GM12864 (cell line): Measurements from ENCODE around the gene TNNI3K.

ENCODE experiments used
- DNase-seq: peaks from one replicate; pipeline ENCODE4 v3.0.0-alpha.2; 2011; ENCODE audit warnings: low read depth
- H3K4me3 ChIP-seq: 2 replicates; pipeline ENCODE4 v1.5.1; 2011; ENCODE audit warnings: mild to moderate bottlenecking, low read depth, low read length, control low read depth
- TF ChIP-seq, protein P1 (sequence below): IDR thresholded peaks from 2 replicates; pipeline ENCODE4 v1.5.1; 2011; ENCODE audit warnings: low read depth, mild to moderate bottlenecking, moderate library complexity, low read length, control low read depth, inconsistent platforms; ENCODE audit errors: missing control alignments

TNNI3K gene

DNA sequence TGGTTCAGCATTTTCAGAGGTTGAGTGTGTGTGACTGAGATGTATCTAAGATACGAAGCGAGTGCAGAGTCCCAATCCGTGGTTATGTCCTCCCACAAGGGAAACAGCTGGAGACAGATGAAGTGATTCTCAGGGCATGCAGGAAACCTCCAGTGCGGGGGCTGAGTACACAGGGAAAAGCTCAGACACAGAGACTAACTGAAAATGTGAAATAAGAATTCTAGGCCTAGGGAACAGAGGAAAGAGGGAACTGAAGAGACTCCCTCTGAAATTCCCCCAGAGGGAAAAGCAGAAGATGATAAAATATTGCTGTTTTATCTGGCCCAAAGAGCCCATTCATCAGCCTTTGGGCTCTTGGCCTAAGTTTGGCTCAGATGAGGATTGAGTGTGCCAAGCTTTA lies 160.4 kb downstream of the TNNI3K start:
- no peak for DNase-seq

DNA sequence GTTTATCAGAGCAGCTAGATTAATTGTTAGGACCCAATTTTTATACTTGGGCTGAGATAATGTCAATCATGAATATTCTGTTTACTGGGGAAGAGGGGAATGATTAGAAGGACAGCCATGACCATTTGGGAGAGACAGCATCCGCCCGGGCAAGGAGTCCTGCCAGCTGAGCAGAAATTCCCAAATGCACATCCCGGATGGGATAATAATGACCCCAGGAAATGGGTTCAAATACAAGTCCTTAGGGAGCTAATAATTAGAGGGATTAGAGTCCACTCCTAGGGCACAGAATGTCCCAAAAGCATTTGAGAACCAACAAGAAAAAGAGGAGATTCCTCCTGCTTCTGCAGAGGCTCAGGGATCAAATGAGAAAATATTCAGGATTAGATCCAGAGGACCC lies 161.3 kb downstream of the TNNI3K start:
- H3K4me3 ChIP-seq, result no peak overlapping the region
- TF ChIP-seq, protein P1, sequence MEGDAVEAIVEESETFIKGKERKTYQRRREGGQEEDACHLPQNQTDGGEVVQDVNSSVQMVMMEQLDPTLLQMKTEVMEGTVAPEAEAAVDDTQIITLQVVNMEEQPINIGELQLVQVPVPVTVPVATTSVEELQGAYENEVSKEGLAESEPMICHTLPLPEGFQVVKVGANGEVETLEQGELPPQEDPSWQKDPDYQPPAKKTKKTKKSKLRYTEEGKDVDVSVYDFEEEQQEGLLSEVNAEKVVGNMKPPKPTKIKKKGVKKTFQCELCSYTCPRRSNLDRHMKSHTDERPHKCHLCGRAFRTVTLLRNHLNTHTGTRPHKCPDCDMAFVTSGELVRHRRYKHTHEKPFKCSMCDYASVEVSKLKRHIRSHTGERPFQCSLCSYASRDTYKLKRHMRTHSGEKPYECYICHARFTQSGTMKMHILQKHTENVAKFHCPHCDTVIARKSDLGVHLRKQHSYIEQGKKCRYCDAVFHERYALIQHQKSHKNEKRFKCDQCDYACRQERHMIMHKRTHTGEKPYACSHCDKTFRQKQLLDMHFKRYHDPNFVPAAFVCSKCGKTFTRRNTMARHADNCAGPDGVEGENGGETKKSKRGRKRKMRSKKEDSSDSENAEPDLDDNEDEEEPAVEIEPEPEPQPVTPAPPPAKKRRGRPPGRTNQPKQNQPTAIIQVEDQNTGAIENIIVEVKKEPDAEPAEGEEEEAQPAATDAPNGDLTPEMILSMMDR, result no peak
- no peak for DNase-seq

More for the DNA sequence above, 160.4 kb downstream of the TNNI3K start:
- H3K4me3 ChIP-seq, result no peak overlapping the region
- TF ChIP-seq, protein P1, result no peak

DNA sequence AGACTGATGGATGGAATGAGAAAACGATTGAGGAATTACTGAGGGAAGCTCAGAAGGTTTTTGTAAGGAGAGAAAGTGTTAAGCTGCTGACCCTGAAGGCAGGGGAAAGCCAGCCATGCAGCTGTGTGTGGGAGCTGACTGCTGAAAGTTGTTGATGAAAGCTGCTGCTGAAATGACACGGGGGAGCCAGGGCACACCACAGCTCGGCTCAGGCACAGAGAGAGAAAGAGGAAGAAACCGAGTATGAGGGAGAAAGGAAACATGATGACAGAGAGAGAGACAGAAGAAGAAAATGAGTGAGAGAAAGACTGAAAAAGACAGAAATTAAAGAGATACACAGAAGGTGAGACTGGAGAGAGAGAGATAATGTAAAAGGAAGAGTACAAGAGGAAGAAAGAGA lies 161.7 kb downstream of the TNNI3K start:
- no peak overlapping the region for H3K4me3 ChIP-seq
- no peak for DNase-seq
- TF ChIP-seq, protein P1, result no peak

DNA sequence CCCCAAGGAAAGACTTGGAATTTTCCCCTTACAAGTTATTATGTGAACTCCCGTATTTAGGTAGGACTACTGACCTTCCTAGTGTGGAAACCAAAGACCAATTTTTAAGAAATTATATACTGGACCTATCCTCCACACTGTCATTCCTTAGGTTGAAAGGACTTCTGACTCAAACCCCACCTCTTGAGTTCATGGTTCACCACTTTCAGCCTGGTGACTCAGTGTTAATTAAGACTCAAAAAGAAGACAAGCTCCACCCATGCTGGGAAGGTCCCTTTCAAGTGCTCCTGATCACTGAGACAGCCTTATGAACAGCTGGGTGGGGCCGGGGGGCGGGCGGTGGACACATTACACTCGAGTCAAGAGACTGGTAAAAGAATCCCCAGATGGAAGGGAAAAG lies 164.1 kb downstream of the TNNI3K start:
- no peak for DNase-seq
- H3K4me3 ChIP-seq, result no peak overlapping the region
- TF ChIP-seq, protein P1, result no peak

DNA sequence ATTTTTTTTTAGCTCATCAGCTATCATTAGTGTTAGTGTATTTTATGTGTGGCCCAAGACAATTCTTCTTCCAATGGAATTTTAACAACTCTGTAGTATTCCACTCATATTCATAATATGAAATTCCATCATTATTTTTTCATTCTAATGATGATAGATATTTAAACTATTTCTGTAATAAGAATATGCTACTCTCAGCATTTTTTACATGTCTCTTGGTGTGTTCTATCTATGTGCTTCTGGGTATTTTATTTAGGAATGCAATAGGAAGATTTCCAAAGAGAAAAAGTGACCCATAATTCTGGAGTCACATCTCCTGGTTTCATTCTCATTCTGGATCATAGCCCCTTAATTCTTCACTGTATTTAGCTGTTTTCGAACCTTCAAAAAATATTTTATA lies 167.7 kb downstream of the TNNI3K start:
- DNase-seq, result no peak
- TF ChIP-seq, protein P1, result no peak

DNA sequence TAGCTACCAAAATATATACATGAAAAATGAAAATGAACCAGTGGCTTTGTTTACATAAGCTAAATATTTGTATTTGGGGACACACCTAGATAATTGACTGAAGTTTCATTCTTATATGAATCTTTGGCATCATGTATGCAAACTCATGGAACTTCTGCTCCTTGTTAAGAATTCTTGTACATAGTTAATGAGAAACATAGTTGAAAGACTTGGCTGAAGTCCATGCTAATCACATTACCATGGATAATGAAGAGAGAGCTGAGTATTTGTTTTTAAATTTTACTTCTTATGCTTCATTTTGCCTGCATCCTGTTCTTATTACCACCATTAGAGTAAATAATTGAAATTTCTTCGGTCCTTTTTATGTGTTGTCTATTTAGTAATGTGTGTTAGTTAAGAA lies 168.4 kb downstream of the TNNI3K start:
- no peak for DNase-seq
- TF ChIP-seq, protein P1, result no peak
- H3K4me3 ChIP-seq, result no peak overlapping the region

More for the DNA sequence above, 167.7 kb downstream of the TNNI3K start:
- no peak overlapping the region for H3K4me3 ChIP-seq

DNA sequence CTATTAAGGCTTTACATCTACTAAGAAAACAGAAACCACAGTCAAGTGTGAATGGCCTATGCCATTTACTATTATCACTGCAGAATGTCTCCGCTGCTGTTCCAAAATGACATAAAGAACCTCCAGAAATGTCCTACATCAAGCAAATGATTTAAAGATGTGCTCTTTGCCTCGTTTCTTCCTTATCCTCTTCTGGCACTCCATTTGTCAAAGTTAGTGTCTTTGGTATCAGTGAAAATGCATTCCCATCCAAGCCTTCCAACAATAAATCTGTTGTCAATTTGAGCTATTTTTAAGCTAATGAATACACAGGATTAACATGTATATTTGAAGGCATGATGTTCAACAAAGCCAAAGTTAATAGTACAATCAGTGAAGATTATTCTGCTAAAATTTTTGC lies 171.6 kb downstream of the TNNI3K start:
- TF ChIP-seq, protein P1, result no peak
- no peak for DNase-seq
- no peak overlapping the region for H3K4me3 ChIP-seq
